PC-3 (cell line): ENCODE data around the gene MARCHF9.

Source experiments
- EZH2 ChIP-seq: fragments of 300-600 bp; sonication (generic); IDR thresholded peaks from one replicate; pipeline ENCODE4 v1.6.1; 2017; ENCODE audit warnings: antibody characterized with exemption, mild to moderate bottlenecking, low read length; ENCODE audit not compliant: unreplicated experiment
- TF ChIP-seq, protein P1 (sequence below): fragments of 300-600 bp; sonication (generic); conservative IDR thresholded peaks from 2 replicates; pipeline ENCODE4 v1.5.1; 2017; ENCODE audit warnings: antibody characterized with exemption, low read depth, mild to moderate bottlenecking, low read length

DNA sequence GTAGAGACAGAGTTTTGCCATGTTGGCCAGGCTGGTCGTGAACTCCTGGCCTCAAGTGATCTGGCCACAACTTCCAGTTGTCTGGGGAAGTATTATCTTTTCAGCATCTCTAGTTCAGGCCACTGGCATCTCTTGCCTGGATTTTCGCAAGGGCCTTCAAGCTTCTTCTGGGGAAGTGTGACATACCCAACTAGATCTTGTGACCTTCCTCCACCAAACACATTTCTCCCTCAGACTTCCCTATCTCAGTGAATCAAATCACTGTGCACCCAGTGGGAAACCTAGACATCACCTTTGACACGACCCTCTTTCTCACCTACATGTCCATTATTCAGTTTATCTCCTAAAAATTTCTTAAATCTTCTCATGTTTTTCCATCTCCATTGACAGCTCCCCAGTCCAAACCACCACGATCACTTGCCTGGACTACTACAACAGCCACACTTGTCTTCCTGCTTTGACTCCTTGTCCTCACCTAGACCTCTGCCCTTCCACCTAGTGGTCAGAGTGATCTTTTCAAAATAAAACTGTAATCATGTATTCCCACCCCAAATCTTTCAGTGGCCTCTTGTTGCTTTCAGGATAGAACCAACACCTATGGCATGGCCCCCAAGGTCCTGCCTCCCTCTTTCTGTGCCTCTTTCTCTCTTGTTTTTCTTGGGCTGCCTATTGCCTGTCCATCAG is 20.8 kb downstream of the MARCHF9 start:
- TF ChIP-seq, protein P1, sequence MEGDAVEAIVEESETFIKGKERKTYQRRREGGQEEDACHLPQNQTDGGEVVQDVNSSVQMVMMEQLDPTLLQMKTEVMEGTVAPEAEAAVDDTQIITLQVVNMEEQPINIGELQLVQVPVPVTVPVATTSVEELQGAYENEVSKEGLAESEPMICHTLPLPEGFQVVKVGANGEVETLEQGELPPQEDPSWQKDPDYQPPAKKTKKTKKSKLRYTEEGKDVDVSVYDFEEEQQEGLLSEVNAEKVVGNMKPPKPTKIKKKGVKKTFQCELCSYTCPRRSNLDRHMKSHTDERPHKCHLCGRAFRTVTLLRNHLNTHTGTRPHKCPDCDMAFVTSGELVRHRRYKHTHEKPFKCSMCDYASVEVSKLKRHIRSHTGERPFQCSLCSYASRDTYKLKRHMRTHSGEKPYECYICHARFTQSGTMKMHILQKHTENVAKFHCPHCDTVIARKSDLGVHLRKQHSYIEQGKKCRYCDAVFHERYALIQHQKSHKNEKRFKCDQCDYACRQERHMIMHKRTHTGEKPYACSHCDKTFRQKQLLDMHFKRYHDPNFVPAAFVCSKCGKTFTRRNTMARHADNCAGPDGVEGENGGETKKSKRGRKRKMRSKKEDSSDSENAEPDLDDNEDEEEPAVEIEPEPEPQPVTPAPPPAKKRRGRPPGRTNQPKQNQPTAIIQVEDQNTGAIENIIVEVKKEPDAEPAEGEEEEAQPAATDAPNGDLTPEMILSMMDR, result peak; percentile 15; the same call in 1 of the 2 replicates
- TF ChIP-seq EZH2, result no peak
